OCI-LY3 (cell line): ENCODE data around the gene KCNK18.

Source experiments
- H2AFZ ChIP-seq: fragments of 200-600, 300-600 bp; shearing (Covaris generic); 2 replicates; pipeline ENCODE4 v1.6.0; 2014; ENCODE audit warnings: antibody characterized with exemption, low read depth, low read length
- H3K27ac ChIP-seq: fragments of 200-600, 300-600 bp; sonication (generic); 2 replicates; pipeline ENCODE4 v1.5.1; 2014; ENCODE audit warnings: mild to moderate bottlenecking, low read length, moderate library complexity, mixed read lengths
- H3K27me3 ChIP-seq: fragments of 200-600, 300-600 bp; sonication (generic); 2 replicates; pipeline ENCODE4 v1.6.1; 2014; ENCODE audit warnings: low read depth, low read length, mixed read lengths
- H3K36me3 ChIP-seq: fragments of 200-600, 300-600 bp; sonication (generic); replicated peaks from 2 replicates; pipeline ENCODE3; 2014; ENCODE audit warnings: low read depth, low read length, mixed read lengths
- H3K4me1 ChIP-seq: fragments of 300-600, 200-600 bp; sonication (generic); 2 replicates; pipeline ENCODE4 v1.6.1; 2014; ENCODE audit warnings: low read length, mixed read lengths
- H3K4me2 ChIP-seq: fragments of 200-600, 300-600 bp; sonication (generic); 2 replicates; pipeline ENCODE4 v1.6.1; 2014; ENCODE audit warnings: low read length, mixed read lengths
- H3K4me3 ChIP-seq: fragments of 300-600, 200-600 bp; sonication (generic); 2 replicates; pipeline ENCODE4 v1.5.1; 2014; ENCODE audit warnings: antibody characterized with exemption, mild to moderate bottlenecking, low read length, moderate library complexity
- H3K79me2 ChIP-seq: fragments of 300-600, 200-600 bp; shearing (Covaris generic); 2 replicates; pipeline ENCODE4 v1.6.1; 2014; ENCODE audit warnings: mild to moderate bottlenecking, low read length, mixed read lengths
- H3K9ac ChIP-seq: fragments of 300-600, 200-600 bp; shearing (Covaris generic); 2 replicates; pipeline ENCODE4 v1.6.0; 2014; ENCODE audit warnings: mild to moderate bottlenecking, low read length, moderate library complexity
- H3K9me3 ChIP-seq: fragments of 200-600, 300-600 bp; shearing (Covaris generic); 2 replicates; pipeline ENCODE4 v1.6.1; 2014; ENCODE audit warnings: low read length, mixed read lengths; ENCODE audit not compliant: insufficient read depth
- H4K20me1 ChIP-seq: fragments of 200-600, 300-600 bp; sonication (generic); 2 replicates; pipeline ENCODE4 v1.6.1; 2016; ENCODE audit warnings: low read length, mixed read lengths; ENCODE audit not compliant: insufficient read depth
- EZH2phosphoT487 ChIP-seq: fragments of 200-600 bp; shearing (Covaris generic); IDR thresholded peaks from 2 replicates; pipeline ENCODE4 v1.6.1; 2018; ENCODE audit warnings: antibody characterized with exemption, mixed run types, low read depth
- TF ChIP-seq, protein P1 (sequence below): fragments of 200-600, 300-600 bp; sonication (generic); IDR thresholded peaks from 2 replicates; pipeline ENCODE4 v1.5.1; 2014; ENCODE audit warnings: antibody characterized with exemption, low read length, low read depth

KCNK18 gene

DNA sequence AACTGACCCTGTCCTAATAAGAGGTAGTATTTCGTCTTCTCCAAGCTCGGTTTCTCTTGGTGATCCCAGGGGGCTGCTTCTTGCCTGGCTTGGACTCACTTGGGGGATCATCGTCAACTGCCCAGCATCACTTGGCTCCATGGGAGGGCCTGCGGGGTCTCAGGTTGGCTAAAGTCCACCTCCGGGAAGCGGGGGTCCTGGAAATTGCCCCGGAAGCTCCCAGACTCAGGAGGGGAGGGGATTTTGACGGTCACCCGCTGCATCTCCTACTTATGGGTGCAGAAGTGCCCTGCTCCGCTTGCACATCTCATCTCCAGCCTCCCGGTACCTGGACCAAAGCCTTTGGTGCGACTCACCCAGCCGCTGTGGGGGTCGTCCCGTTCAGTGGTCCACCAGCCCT, 18.7 kb downstream of the KCNK18 start:
- Histone ChIP-seq H3K4me3 (peak overlapping the region; percentile 69), H3K79me2 (no peaks in the 10 kb centered on the region), H2AFZ (no peak overlapping the region), H3K9me3 (no peaks in the 10 kb centered on the region; the same call in 1 of the 2 replicates), H3K4me1 (no peaks in the 10 kb centered on the region), H3K4me2 (peak overlapping the region; percentile 72), H4K20me1 (no peaks in the 10 kb centered on the region), H3K27me3 (0 out of 2 replicates have a peak, but pooled peaks cover 6% of the 10 kb centered on the region), H3K9ac (no peak overlapping the region), H3K36me3 (no peaks in the 10 kb centered on the region), H3K27ac (no peak overlapping the region)
- TF ChIP-seq, protein P1, sequence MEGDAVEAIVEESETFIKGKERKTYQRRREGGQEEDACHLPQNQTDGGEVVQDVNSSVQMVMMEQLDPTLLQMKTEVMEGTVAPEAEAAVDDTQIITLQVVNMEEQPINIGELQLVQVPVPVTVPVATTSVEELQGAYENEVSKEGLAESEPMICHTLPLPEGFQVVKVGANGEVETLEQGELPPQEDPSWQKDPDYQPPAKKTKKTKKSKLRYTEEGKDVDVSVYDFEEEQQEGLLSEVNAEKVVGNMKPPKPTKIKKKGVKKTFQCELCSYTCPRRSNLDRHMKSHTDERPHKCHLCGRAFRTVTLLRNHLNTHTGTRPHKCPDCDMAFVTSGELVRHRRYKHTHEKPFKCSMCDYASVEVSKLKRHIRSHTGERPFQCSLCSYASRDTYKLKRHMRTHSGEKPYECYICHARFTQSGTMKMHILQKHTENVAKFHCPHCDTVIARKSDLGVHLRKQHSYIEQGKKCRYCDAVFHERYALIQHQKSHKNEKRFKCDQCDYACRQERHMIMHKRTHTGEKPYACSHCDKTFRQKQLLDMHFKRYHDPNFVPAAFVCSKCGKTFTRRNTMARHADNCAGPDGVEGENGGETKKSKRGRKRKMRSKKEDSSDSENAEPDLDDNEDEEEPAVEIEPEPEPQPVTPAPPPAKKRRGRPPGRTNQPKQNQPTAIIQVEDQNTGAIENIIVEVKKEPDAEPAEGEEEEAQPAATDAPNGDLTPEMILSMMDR: no peak
- TF ChIP-seq EZH2phosphoT487: no peak

DNA sequence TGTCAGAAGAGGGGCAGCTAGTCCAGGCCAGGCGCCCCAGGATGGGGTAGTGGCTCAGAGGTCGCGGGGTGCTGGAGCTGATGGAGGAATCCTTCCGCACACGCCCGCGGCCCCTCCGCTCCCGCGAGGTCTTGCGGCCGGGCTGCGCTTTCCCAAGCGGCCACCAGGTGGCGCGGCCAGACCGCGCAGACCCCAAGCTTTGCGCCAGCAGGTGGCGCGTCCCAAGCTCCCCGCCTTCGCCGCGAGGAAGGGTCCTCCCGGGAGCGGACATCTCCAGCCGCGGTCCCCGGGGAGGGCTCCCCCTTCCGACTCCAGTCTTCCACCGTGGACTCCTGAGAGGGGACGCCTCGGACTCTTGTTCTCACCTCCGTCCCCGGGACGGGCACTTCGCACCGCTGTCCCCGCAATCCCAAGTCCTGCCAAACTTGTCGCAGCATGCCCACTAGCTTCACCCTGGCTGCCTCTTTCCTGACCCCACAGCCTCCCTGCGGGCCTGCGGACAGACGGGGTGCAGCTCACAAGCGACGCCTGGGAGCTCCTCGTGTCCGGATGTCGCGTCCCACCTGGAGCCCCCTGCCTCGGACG, 19.4 kb downstream of the KCNK18 start:
- H2AFZ ChIP-seq: no peak overlapping the region; the same call in 1 of the 2 replicates
- H3K9ac ChIP-seq: no peak overlapping the region
- peak overlapping the region; percentile 69 for H3K4me3 ChIP-seq
- no peak overlapping the region for H3K27ac ChIP-seq
- no peaks in the 10 kb centered on the region for H3K4me1 ChIP-seq
- H3K4me2 ChIP-seq: peak overlapping the region; percentile 72
- H4K20me1 ChIP-seq: no peaks in the 10 kb centered on the region
- H3K9me3 ChIP-seq: no peaks in the 10 kb centered on the region; the same call in 1 of the 2 replicates
- H3K36me3 ChIP-seq: no peaks in the 10 kb centered on the region
- H3K27me3 ChIP-seq: 0 out of 2 replicates have a peak, but pooled peaks cover 6% of the 10 kb centered on the region
- TF ChIP-seq, protein P1: peak; percentile 90
- no peak for TF ChIP-seq EZH2phosphoT487
- no peaks in the 10 kb centered on the region for H3K79me2 ChIP-seq

DNA sequence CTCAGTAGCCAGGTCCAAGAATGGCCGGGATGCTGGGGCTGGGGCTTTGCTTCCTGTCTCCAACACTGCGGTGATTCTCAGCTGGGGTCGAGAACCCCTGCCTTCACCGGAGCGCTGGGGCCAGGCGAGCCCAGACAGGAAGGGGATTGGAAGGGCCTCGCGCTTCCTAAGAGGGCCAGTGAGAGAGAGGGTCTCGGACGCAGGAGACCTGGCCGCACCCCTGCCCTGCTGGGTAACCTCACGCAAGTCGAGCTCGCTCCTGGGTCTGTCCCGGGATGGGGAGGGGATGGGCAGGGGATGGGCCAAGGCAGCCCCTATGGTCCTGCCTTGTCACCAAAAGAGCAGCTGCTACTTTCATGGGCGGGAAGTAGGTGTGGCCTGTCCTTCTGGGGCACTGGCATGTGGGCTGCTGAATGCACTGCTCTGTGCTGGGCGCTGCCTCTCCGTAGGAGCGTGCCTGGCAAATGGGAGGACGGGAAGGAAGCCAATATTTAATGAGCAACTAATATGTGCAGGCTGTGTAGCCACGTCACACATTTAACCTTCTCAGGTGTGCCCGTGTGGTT, 20.0 kb downstream of the KCNK18 start:
- no peaks in the 10 kb centered on the region for H3K79me2 ChIP-seq
- no peaks in the 10 kb centered on the region for H3K9me3 ChIP-seq
- no peaks in the 10 kb centered on the region for H4K20me1 ChIP-seq
- 0 out of 2 replicates have a peak overlapping the region, but pooled peaks have one; percentile 72 for H3K4me2 ChIP-seq
- H3K4me1 ChIP-seq: no peaks in the 10 kb centered on the region
- H3K27ac ChIP-seq: no peak overlapping the region
- 0 out of 2 replicates have a peak, but pooled peaks cover 6% of the 10 kb centered on the region for H3K27me3 ChIP-seq
- no peaks in the 10 kb centered on the region for H3K36me3 ChIP-seq
- TF ChIP-seq, protein P1: no peak
- no peak overlapping the region for H3K4me3 ChIP-seq
- no peak overlapping the region for H2AFZ ChIP-seq
- no peak overlapping the region for H3K9ac ChIP-seq

DNA sequence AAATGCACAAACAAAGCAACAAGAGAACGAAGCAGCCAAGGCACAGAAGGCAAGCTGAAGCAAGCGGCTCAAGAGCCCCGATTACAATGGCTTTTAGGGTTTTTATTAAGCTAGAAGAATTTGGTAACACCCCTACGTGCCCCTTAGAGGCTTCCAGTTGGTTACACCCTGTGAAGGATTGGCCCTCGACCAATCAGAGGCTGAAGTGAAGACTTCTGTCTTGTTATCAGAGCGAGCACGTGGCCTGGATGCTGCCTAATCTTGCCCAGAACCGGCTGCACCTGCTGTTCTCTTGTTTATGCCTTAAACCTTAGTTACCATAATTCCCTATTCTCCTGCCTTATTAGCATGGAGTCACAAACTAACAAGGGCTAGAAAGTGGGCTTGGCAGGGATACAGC, 21.4 kb downstream of the KCNK18 start:
- no peaks in the 10 kb centered on the region for H3K79me2 ChIP-seq
- no peaks in the 10 kb centered on the region for H3K36me3 ChIP-seq
- TF ChIP-seq, protein P1: no peak
- no peak for TF ChIP-seq EZH2phosphoT487
- H3K4me2 ChIP-seq: no peak overlapping the region
- H2AFZ ChIP-seq: no peak overlapping the region
- H4K20me1 ChIP-seq: no peaks in the 10 kb centered on the region
- no peak overlapping the region for H3K9ac ChIP-seq
- H3K9me3 ChIP-seq: no peaks in the 10 kb centered on the region
- H3K27ac ChIP-seq: no peak overlapping the region
- 0 out of 2 replicates have a peak, but pooled peaks cover 4% of the 10 kb centered on the region for H3K27me3 ChIP-seq
- H3K4me3 ChIP-seq: no peak overlapping the region
- H3K4me1 ChIP-seq: no peaks in the 10 kb centered on the region
